ENCODE measurements around the gene TNF. TPM values are rescaled to one million over a fixed set of nuclear protein-coding genes. Genes with fewer than 3 reads are reported as not detected.

Gene TNF
- total and polyA plus RNA-seq, 2 of the 13 experiments (the other 11 are each of a cell fraction or from before 2014, with no cell fraction given), result not detected

- TF ChIP-seq THRA (CRISPR knock-in tag; IDR thresholded peaks at IDR 0.05; ENCODE audit: borderline replicate concordance), result peak; percentile 95
- no peak for TF ChIP-seq ATAD3A (CRISPR knock-in tag; IDR thresholded peaks at IDR 0.05)
- TF ChIP-seq PRMT3 (CRISPR knock-in tag; IDR thresholded peaks at IDR 0.05; ENCODE audit: borderline replicate concordance, low read depth), result 0 out of 2 replicates have a peak, but pooled peaks have one; percentile 66
- TF ChIP-seq NFRKB (IDR thresholded peaks at IDR 0.05), result peak; percentile 99
- no peak for TF ChIP-seq SNRNP70 (IDR thresholded peaks at IDR 0.05; ENCODE audit: low read depth, low read length)
- TF ChIP-seq RCOR2 (CRISPR knock-in tag; IDR thresholded peaks at IDR 0.05), result peak; percentile 53; the same call in 1 of the 2 replicates
- TF ChIP-seq AGO2 (optimal IDR thresholded peaks at IDR 0.05; ENCODE audit: low read depth, low read length), result no peak
- TF ChIP-seq, protein P1, sequence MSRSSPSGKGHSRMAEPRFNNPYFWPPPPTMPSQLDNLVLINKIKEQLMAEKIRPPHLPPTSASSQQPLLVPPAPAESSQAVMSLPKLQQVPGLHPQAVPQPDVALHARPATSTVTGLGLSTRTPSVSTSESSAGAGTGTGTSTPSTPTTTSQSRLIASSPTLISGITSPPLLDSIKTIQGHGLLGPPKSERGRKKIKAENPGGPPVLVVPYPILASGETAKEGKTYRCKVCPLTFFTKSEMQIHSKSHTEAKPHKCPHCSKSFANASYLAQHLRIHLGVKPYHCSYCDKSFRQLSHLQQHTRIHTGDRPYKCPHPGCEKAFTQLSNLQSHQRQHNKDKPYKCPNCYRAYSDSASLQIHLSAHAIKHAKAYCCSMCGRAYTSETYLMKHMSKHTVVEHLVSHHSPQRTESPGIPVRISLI (CRISPR knock-in tag; IDR thresholded peaks at IDR 0.05; ENCODE audit: borderline replicate concordance), result no peak
- TF ChIP-seq ZFP37 (CRISPR knock-in tag; IDR thresholded peaks at IDR 0.05; ENCODE audit: borderline replicate concordance), result peak; percentile 96
- no peak for TF ChIP-seq CBX2 (IDR thresholded peaks at IDR 0.05; ENCODE audit: low read depth, low read length)
- TF ChIP-seq CBX2 (CRISPR knock-in tag; IDR thresholded peaks at IDR 0.05; ENCODE audit: low read depth), result 0 out of 2 replicates have a peak, but pooled peaks have one; percentile 57
- peak; percentile 91 for TF ChIP-seq HES4 (CRISPR knock-in tag; IDR thresholded peaks at IDR 0.05; ENCODE audit: borderline replicate concordance)
- TF ChIP-seq, protein P2, sequence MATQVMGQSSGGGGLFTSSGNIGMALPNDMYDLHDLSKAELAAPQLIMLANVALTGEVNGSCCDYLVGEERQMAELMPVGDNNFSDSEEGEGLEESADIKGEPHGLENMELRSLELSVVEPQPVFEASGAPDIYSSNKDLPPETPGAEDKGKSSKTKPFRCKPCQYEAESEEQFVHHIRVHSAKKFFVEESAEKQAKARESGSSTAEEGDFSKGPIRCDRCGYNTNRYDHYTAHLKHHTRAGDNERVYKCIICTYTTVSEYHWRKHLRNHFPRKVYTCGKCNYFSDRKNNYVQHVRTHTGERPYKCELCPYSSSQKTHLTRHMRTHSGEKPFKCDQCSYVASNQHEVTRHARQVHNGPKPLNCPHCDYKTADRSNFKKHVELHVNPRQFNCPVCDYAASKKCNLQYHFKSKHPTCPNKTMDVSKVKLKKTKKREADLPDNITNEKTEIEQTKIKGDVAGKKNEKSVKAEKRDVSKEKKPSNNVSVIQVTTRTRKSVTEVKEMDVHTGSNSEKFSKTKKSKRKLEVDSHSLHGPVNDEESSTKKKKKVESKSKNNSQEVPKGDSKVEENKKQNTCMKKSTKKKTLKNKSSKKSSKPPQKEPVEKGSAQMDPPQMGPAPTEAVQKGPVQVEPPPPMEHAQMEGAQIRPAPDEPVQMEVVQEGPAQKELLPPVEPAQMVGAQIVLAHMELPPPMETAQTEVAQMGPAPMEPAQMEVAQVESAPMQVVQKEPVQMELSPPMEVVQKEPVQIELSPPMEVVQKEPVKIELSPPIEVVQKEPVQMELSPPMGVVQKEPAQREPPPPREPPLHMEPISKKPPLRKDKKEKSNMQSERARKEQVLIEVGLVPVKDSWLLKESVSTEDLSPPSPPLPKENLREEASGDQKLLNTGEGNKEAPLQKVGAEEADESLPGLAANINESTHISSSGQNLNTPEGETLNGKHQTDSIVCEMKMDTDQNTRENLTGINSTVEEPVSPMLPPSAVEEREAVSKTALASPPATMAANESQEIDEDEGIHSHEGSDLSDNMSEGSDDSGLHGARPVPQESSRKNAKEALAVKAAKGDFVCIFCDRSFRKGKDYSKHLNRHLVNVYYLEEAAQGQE (IDR thresholded peaks at IDR 0.05; ENCODE audit: borderline replicate concordance in 1 of 2, low read depth in 1 of 2, low read length in 2 of 2), result peak in 1 of 2 experiments; percentile 84; a peak in 1 of 4 replicates
- peak; percentile 98 for TF ChIP-seq TFDP2 (CRISPR knock-in tag; IDR thresholded peaks at IDR 0.05)
- no peak; the same call in 1 of the 2 replicates for TF ChIP-seq EHMT2 (IDR thresholded peaks at IDR 0.05; ENCODE audit: borderline replicate concordance, low read depth, low read length)
- peak; percentile 82 for TF ChIP-seq E2F5 (CRISPR knock-in tag; conservative IDR thresholded peaks at IDR 0.05)
- TF ChIP-seq, protein P3, sequence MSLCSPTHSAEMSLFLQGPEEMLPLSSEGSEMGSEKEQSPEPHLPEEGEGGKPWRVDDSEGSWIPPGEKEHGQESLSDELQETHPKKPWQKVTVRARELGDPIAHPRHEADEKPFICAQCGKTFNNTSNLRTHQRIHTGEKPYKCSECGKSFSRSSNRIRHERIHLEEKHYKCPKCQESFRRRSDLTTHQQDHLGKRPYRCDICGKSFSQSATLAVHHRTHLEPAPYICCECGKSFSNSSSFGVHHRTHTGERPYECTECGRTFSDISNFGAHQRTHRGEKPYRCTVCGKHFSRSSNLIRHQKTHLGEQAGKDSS (CRISPR knock-in tag; IDR thresholded peaks at IDR 0.05; ENCODE audit: borderline replicate concordance, low read depth), result peak; percentile 77
- TF ChIP-seq NFYB (CRISPR knock-in tag; IDR thresholded peaks at IDR 0.05), result 0 out of 2 replicates have a peak, but pooled peaks have one; percentile 15
Measured at GRCh38 chr6:31541658-31542521, 33.5 kb upstream of the TNF start, which contains the start of gene DDX39B (continued).
